Measurements from ENCODE around the gene TTLL11. TPM values are rescaled to one million over a fixed set of nuclear protein-coding genes. Genes with fewer than 3 reads are reported as not detected.

The TTLL11 gene
- total RNA-seq, 6 experiments from 2014 or later, result 6.9 to 10.2 (median 8.3) TPM

DNA sequence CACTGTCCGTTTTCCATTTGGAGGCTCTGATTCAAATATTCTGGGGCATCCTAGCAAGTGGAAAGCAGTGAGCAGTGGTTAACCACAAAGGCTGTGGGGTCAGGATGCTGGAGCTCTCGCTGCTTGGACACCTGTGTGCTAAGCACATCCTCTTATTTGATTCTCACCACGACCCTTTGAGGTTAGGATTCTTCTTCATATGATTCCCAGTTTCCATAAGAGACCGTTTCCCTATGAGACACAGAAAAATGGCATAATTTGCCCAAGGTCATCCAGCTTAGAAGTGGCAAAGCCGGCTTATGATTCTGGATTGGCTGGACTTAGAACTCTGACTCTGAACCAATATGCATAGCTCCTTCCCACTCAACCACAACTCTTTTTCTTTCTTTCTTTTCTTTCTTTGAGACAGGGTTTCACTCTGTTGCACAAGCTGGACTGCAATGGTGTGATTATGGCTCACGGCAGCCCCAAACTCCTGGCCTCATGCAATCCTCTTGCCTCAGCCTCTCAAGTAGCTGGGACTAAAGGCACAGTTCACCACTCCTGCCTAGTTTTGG, 207.7 kb downstream of the TTLL11 start:
- peaks cover 71% of the 10 kb centered on the region for H3K4me1 Mint-ChIP-seq (ENCODE audit: low read depth)
- no peaks in the 10 kb centered on the region for H3K9me3 Mint-ChIP-seq
- TF ChIP-seq, protein P1, sequence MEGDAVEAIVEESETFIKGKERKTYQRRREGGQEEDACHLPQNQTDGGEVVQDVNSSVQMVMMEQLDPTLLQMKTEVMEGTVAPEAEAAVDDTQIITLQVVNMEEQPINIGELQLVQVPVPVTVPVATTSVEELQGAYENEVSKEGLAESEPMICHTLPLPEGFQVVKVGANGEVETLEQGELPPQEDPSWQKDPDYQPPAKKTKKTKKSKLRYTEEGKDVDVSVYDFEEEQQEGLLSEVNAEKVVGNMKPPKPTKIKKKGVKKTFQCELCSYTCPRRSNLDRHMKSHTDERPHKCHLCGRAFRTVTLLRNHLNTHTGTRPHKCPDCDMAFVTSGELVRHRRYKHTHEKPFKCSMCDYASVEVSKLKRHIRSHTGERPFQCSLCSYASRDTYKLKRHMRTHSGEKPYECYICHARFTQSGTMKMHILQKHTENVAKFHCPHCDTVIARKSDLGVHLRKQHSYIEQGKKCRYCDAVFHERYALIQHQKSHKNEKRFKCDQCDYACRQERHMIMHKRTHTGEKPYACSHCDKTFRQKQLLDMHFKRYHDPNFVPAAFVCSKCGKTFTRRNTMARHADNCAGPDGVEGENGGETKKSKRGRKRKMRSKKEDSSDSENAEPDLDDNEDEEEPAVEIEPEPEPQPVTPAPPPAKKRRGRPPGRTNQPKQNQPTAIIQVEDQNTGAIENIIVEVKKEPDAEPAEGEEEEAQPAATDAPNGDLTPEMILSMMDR (IDR thresholded peaks at IDR 0.05), result no peak
- no peaks in the 10 kb centered on the region for H3K36me3 Mint-ChIP-seq (ENCODE audit: low read depth)
- peaks cover 2% of the 10 kb centered on the region; the same call in 1 of the 2 replicates for H3K27me3 Mint-ChIP-seq (ENCODE audit: insufficient read depth)
- DNase-seq, result peak; percentile 28
- peak overlapping the region; percentile 24; the same call in 1 of the 2 replicates for H3K27ac Mint-ChIP-seq
- peak overlapping the region; percentile 13; the same call in 1 of the 2 replicates for H3K4me3 Mint-ChIP-seq

DNA sequence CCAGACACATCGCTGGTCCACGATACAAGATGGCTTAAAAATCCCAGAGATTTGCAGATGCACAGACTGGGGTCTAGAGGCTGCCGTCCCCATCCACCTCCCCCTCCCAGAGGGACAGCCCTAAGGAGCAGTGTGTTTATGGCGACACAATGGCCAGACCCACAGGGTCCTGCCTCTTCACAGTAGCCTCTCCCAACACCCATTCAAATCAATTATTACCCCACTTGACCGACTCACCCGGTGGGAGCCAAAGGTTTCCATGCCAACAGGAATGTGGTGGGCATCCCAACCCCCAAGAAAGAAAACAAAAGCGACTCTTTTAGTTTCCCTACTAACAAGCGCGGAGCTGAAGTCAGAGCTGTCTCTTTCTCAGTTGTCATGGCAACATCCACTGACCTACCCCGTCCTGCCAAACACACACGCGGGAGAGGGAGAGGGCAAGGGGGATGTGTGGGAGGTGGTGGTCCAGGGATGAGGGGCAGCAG, 209.0 kb downstream of the TTLL11 start:
- Mint-ChIP-seq H3K4me3 (peak overlapping the region; percentile 16; the same call in 1 of the 2 replicates), H3K36me3 (ENCODE audit: low read depth) (no peaks in the 10 kb centered on the region), H3K4me1 (ENCODE audit: low read depth) (peaks cover 57% of the 10 kb centered on the region), H3K27me3 (ENCODE audit: insufficient read depth) (0 out of 2 replicates have a peak, but pooled peaks cover 1% of the 10 kb centered on the region), H3K27ac (peak overlapping the region; percentile 44; the same call in 1 of the 2 replicates), H3K9me3 (no peaks in the 10 kb centered on the region)
- TF ChIP-seq, protein P1 (IDR thresholded peaks at IDR 0.05), result no peak
- no peak for DNase-seq

DNA sequence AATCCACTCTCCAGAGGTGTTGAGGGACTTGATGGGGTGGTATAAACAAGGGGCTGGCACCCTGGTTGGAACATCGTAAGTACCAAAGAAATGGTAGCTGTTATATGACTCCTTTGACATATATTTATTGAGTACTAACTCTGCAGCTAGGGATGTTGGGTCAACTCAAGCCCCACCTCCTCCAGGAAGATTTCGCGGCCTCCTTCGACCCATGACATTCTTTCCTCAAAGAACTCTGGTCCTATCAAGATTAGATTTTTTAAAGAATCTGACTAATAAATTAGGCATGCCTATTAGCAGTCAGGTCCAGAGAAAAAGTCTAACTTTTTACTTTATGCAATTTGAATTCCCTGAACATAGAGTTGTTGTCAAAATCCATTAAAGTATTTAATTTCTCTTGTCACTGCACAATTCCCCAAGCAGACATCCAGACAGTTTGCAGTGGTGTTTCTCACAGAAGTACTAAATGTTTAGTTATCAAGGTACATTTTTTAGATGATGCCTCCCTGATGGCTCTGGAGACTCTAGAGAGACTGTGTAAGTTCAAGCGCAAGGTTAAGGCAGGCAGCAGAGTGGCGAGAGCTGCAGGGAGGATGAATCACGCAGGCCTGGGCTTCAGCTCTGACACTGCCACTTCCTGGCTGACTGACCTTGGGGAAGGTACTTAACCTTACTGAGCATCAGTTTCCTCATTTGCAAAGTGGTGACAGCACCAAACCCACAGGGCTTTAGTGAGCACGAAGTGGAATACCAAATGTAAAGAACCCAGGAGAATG, 209.6 kb downstream of the TTLL11 start:
- TF ChIP-seq, protein P1 (IDR thresholded peaks at IDR 0.05), result no peak
- no peaks in the 10 kb centered on the region for H3K9me3 Mint-ChIP-seq
- H3K27me3 Mint-ChIP-seq (ENCODE audit: insufficient read depth), result 0 out of 2 replicates have a peak, but pooled peaks cover 1% of the 10 kb centered on the region
- H3K36me3 Mint-ChIP-seq (ENCODE audit: low read depth), result no peaks in the 10 kb centered on the region
- peaks cover 51% of the 10 kb centered on the region for H3K4me1 Mint-ChIP-seq (ENCODE audit: low read depth)
- DNase-seq, result peak; percentile 60
- H3K27ac Mint-ChIP-seq, result peak overlapping the region; percentile 44
- H3K4me3 Mint-ChIP-seq, result peak overlapping the region; percentile 16; the same call in 1 of the 2 replicates

DNA sequence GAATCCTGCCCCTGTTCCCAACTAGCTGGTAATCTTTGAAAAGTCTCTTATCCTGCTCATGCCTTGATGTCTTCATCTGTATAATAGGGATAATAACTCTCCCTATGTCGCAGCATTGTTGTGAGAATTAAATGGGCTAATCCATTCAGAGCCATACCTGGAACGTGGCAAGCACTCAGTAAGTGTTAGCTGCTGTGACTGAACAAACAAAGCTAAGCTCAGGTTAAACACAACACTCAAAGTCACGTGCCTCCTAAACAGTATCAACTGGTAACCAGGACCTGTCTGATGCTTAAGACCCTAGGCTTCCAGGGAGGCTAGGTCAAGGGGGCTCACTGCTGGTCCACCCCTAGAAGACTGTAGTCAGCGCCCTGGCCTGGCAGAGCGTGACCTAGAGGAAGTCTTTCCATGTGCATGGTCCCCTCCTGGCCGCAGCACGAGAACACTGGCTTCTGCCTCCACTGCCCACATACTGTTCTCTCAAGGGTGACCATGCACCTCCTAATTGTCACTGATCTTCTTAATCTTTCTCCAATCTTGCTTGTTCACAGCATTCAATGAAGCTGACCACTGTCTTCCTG, 211.1 kb downstream of the TTLL11 start:
- H3K4me3 Mint-ChIP-seq, result no peak overlapping the region

DNA sequence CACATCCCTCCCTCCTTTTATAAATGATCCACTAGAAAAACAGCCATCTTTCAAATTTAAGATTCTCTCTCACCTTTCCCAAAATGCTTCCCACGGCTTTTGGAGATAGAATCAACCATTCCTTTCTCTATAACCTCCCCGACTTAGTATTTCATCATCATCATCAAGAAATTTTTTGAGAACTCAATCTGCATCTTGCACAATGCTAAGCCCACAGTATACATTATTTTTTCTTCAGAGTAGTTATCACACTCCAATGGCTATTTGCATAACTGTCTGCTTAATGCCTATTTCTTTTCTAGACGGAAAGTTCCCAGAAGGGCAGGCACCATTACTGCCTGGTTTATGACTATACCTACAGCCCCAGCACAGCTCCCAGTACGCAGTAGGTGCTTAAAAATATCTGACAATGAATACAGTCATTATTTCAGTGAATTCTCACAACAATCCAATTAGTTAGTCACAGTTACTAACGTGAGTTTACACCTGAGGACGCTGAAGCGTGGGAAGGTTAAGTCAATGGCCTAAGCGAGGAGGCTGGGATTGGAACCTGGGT, 212.7 kb downstream of the TTLL11 start:
- Mint-ChIP-seq H3K27me3 (ENCODE audit: insufficient read depth) (peaks cover 1% of the 10 kb centered on the region; the same call in 1 of the 2 replicates), H3K36me3 (ENCODE audit: low read depth) (no peaks in the 10 kb centered on the region), H3K4me1 (ENCODE audit: low read depth) (peaks cover 55% of the 10 kb centered on the region), H3K27ac (no peak overlapping the region), H3K4me3 (no peak overlapping the region), H3K9me3 (no peaks in the 10 kb centered on the region)
- no peak for DNase-seq
- TF ChIP-seq, protein P1 (IDR thresholded peaks at IDR 0.05), result no peak

More for the DNA sequence above, 211.1 kb downstream of the TTLL11 start:
- Mint-ChIP-seq H3K4me1 (ENCODE audit: low read depth) (peaks cover 43% of the 10 kb centered on the region), H3K27me3 (ENCODE audit: insufficient read depth) (0 out of 2 replicates have a peak, but pooled peaks cover 1% of the 10 kb centered on the region), H3K9me3 (no peaks in the 10 kb centered on the region), H3K36me3 (ENCODE audit: low read depth) (no peaks in the 10 kb centered on the region), H3K27ac (no peak overlapping the region)
- no peak for DNase-seq
- TF ChIP-seq, protein P1 (IDR thresholded peaks at IDR 0.05), result no peak
